Activated CD8-positive, alpha-beta T cell treated with anti-CD3 and anti-CD28 coated beads for 36 hours (primary cell): ENCODE measurements around the gene KLC3. TPM values are rescaled to one million over a fixed set of nuclear protein-coding genes. Genes with fewer than 3 reads are reported as not detected.
A peak's percentile ranks its signal among the peaks of the same experiment; 100 is the strongest.
"Not testable (repeated sequence)": the region's sequence is repeated elsewhere in the genome, so short reads cannot be mapped to it uniquely, and the experiment has no call there.

Experiments used
- ATAC-seq: fragments of 200-7000 bp; cut with Tn5 transposase; one replicate; pipeline ENCODE4 v1.10.0; 2021; ENCODE audit warnings: mild to moderate bottlenecking, moderate library complexity
- CTCF ChIA-PET: fragments of 350-600 bp; sonication (Branson Sonifier 250); formaldehyde crosslinking; loops from one replicate; lab custom pipeline; 2021; ENCODE audit warnings: antibody characterized with exemption; lab: Charles Lee
- POLR2A ChIA-PET: fragments of 350-600 bp; sonication (Branson Sonifier 250); formaldehyde crosslinking; loops from one replicate; lab custom pipeline; 2021; ENCODE audit warnings: antibody characterized with exemption; lab: Charles Lee
- DNase-seq: peaks from one replicate; pipeline ENCODE4 v3.0.0-alpha.2; 2020
- H3K27ac Mint-ChIP-seq: one replicate; pipeline ENCODE4 v1.8.0; 2021; ENCODE audit warnings: mild to moderate bottlenecking, mixed read lengths
- H3K27me3 Mint-ChIP-seq: one replicate; pipeline ENCODE4 v1.8.0; 2021; ENCODE audit warnings: mixed read lengths
- H3K36me3 Mint-ChIP-seq: one replicate; pipeline ENCODE4 v1.8.0; 2021; ENCODE audit warnings: low read depth, mixed read lengths
- H3K4me1 Mint-ChIP-seq: one replicate; pipeline ENCODE4 v1.8.0; 2021; ENCODE audit warnings: low read depth, mixed read lengths
- H3K4me3 Mint-ChIP-seq: one replicate; pipeline ENCODE4 v1.8.0; 2021; ENCODE audit warnings: mild to moderate bottlenecking, moderate library complexity, mixed read lengths
- H3K9me3 Mint-ChIP-seq: one replicate; pipeline ENCODE4 v1.8.0; 2021; ENCODE audit warnings: mixed read lengths
- CTCF ChIP-seq: fragments of 200-600 bp; IDR thresholded peaks from one replicate; pipeline ENCODE4 v1.8.0; 2022; ENCODE audit warnings: antibody characterized with exemption, mild to moderate bottlenecking
- intact Hi-C: fragments of 100-400 bp; cut with micrococcal nuclease; formaldehyde crosslinking; loops from one replicate; pipeline ENCODE4 v1.10.0; 2022
- total RNA-seq, 2 experiments: library from RNA; stranded (reverse); gene quantifications; one replicate each; pipeline ENCODE4 v1.2.3, GENCODE V29; 2021

The KLC3 gene
- total RNA-seq, 2 experiments from 2014 or later: not detected

- no peak overlapping the region for H3K27ac Mint-ChIP-seq
- DNase-seq (no peak), ATAC-seq (no peak)
- no peak for TF ChIP-seq CTCF
- no peak overlapping the region for H3K4me3 Mint-ChIP-seq
- H3K36me3 Mint-ChIP-seq: no peaks in the 10 kb centered on the region
- intact Hi-C loops: no loop called here
- H3K9me3 Mint-ChIP-seq: no peaks in the 10 kb centered on the region
- peaks cover 6% of the 10 kb centered on the region for H3K27me3 Mint-ChIP-seq
- POLR2A ChIA-PET: no interaction called here
- H3K4me1 Mint-ChIP-seq: peaks cover 3% of the 10 kb centered on the region
- CTCF ChIA-PET: interaction anchor here (0.7 kb wide), 1 partner anchor 123 kb away, joined by 3 read pairs; no protein-coding TSS in a partner anchor
Observed at GRCh38 chr19:45333609-45334303, 6.8 kb upstream of the KLC3 start.

GRCh38 chr19:45334881-45335280 lies 5.7 kb upstream of the KLC3 start:
- H3K4me3 Mint-ChIP-seq, H3K4me1 Mint-ChIP-seq, H3K36me3 Mint-ChIP-seq, H3K27ac Mint-ChIP-seq, POLR2A ChIA-PET, intact Hi-C loops, H3K9me3 Mint-ChIP-seq, DNase-seq, ATAC-seq: not testable (repeated sequence)
- H3K27me3 Mint-ChIP-seq: peaks cover 11% of the 10 kb centered on the region
- CTCF ChIA-PET: interaction anchor here (0.6 kb wide), 1 partner anchor 13 kb away, joined by 3 read pairs; no protein-coding TSS in a partner anchor

GRCh38 chr19:45336696-45337251 lies 3.8 kb upstream of the KLC3 start:
- DNase-seq: no peak
- ChIA-PET POLR2A (interaction anchor here (1.2 kb wide), 1 partner anchor 68 kb away, joined by 3 read pairs; no protein-coding TSS in a partner anchor), CTCF (interaction anchor here (1.2 to 3.0 kb wide), 3 partner anchors 66 to 566 kb away, joined by 3 to 9 read pairs (median 4); no protein-coding TSS in a partner anchor)
- H3K27me3 Mint-ChIP-seq: peaks cover 14% of the 10 kb centered on the region
- no peak overlapping the region for H3K27ac Mint-ChIP-seq
- no peaks in the 10 kb centered on the region for H3K36me3 Mint-ChIP-seq
- H3K4me3 Mint-ChIP-seq: no peak overlapping the region
- no peak for TF ChIP-seq CTCF
- no peak for ATAC-seq
- intact Hi-C loops: no loop called here
- H3K9me3 Mint-ChIP-seq: no peaks in the 10 kb centered on the region
- H3K4me1 Mint-ChIP-seq: peaks cover 7% of the 10 kb centered on the region

GRCh38 chr19:45339629-45340028 lies 921 bp upstream of the KLC3 start:
- peaks cover 7% of the 10 kb centered on the region for H3K4me1 Mint-ChIP-seq
- ChIA-PET POLR2A (interaction anchor here (1.2 kb wide), 1 partner anchor 88 kb away, joined by 3 read pairs; no protein-coding TSS in a partner anchor), CTCF (interaction anchor here (0.9 to 3.0 kb wide), 19 partner anchors 10 to 301 kb away, joined by 3 to 12 read pairs (median 5); partner anchors contain the start of gene CLASRP)
- no peaks in the 10 kb centered on the region for H3K36me3 Mint-ChIP-seq
- peaks cover 17% of the 10 kb centered on the region for H3K27me3 Mint-ChIP-seq
- TF ChIP-seq CTCF: no peak
- H3K9me3 Mint-ChIP-seq: no peaks in the 10 kb centered on the region
- ATAC-seq: no peak
- no peak for DNase-seq
- H3K27ac Mint-ChIP-seq: no peak overlapping the region
- intact Hi-C loops: no loop called here
- H3K4me3 Mint-ChIP-seq: no peak overlapping the region

GRCh38 chr19:45340899-45341453 lies 426 bp downstream of the KLC3 start:
- no peak for TF ChIP-seq CTCF
- Mint-ChIP-seq H3K27me3 (peaks cover 23% of the 10 kb centered on the region), H3K36me3 (no peaks in the 10 kb centered on the region), H3K4me1 (peaks cover 7% of the 10 kb centered on the region), H3K4me3 (no peak overlapping the region), H3K9me3 (no peaks in the 10 kb centered on the region), H3K27ac (no peak overlapping the region)
- POLR2A ChIA-PET: interaction anchor here (1.1 kb wide), 1 partner anchor 314 kb away, joined by 3 read pairs; no protein-coding TSS in a partner anchor
- ATAC-seq: peak; percentile 7
- intact Hi-C loops: no loop called here
- CTCF ChIA-PET: no interaction called here
- DNase-seq: no peak
